Measurements from ENCODE around the gene ZNF777. TPM values are rescaled to one million over a fixed set of nuclear protein-coding genes. Genes with fewer than 3 reads are reported as not detected.

Gene ZNF777
- total RNA-seq, 2 donors from 2014 or later = 10.0 to 10.3 TPM

Other genes starting within 250 kb of the ZNF777 start
- gene ZNF212, start 221.4 kb downstream of the ZNF777 start, total RNA-seq = 1 to 10 TPM; 9.3 to 9.7 TPM
- gene ZNF783, start 198.9 kb downstream of the ZNF777 start, total RNA-seq = 10 to 100 TPM; 10.6 to 10.8 TPM
- 10 to 100 TPM; 12.3 to 13.6 TPM for gene ZNF746, start 36.7 kb upstream of the ZNF777 start, total RNA-seq